ENCODE measurements around the gene OR5K2. TPM values are rescaled to one million over a fixed set of nuclear protein-coding genes. Genes with fewer than 3 reads are reported as not detected.

OR5K2 gene
- total RNA-seq, 1 experiment from 2014 or later: not detected

DNA sequence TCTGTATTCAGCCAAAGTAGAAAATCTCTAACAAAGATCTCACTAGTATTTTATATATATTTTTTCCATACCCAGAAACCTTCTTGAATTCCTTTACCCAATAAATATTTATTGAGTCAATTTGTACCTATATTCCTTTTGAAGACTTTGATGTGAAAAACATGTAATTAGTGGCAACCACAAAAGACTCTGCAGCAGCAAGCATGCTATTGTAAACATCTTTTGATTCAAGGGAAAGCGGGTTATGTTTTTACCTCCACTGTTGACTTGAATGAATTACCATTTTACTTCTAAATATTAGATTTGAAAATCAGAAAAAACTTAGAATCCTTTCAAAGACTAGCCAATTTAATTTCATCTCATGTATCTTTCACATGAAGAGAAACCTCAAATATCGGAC, 36.7 kb downstream of the OR5K2 start:
- no TSS peak for BruUV-seq (replicated peaks)
- TF ChIP-seq TCF7L2 (IDR thresholded peaks at IDR 0.05; ENCODE audit: low read depth, low read length) (no peak), SIN3A (IDR thresholded peaks at IDR 0.05; ENCODE audit: borderline replicate concordance, insufficient read depth, low read depth, low read length) (no peak), POLR2AphosphoS5 (IDR thresholded peaks at IDR 0.05; ENCODE audit: low read depth, low read length) (no peak)
- TF ChIP-seq, protein P1, sequence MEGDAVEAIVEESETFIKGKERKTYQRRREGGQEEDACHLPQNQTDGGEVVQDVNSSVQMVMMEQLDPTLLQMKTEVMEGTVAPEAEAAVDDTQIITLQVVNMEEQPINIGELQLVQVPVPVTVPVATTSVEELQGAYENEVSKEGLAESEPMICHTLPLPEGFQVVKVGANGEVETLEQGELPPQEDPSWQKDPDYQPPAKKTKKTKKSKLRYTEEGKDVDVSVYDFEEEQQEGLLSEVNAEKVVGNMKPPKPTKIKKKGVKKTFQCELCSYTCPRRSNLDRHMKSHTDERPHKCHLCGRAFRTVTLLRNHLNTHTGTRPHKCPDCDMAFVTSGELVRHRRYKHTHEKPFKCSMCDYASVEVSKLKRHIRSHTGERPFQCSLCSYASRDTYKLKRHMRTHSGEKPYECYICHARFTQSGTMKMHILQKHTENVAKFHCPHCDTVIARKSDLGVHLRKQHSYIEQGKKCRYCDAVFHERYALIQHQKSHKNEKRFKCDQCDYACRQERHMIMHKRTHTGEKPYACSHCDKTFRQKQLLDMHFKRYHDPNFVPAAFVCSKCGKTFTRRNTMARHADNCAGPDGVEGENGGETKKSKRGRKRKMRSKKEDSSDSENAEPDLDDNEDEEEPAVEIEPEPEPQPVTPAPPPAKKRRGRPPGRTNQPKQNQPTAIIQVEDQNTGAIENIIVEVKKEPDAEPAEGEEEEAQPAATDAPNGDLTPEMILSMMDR (IDR thresholded peaks at IDR 0.05): no peak
- TF ChIP-seq, protein P2, sequence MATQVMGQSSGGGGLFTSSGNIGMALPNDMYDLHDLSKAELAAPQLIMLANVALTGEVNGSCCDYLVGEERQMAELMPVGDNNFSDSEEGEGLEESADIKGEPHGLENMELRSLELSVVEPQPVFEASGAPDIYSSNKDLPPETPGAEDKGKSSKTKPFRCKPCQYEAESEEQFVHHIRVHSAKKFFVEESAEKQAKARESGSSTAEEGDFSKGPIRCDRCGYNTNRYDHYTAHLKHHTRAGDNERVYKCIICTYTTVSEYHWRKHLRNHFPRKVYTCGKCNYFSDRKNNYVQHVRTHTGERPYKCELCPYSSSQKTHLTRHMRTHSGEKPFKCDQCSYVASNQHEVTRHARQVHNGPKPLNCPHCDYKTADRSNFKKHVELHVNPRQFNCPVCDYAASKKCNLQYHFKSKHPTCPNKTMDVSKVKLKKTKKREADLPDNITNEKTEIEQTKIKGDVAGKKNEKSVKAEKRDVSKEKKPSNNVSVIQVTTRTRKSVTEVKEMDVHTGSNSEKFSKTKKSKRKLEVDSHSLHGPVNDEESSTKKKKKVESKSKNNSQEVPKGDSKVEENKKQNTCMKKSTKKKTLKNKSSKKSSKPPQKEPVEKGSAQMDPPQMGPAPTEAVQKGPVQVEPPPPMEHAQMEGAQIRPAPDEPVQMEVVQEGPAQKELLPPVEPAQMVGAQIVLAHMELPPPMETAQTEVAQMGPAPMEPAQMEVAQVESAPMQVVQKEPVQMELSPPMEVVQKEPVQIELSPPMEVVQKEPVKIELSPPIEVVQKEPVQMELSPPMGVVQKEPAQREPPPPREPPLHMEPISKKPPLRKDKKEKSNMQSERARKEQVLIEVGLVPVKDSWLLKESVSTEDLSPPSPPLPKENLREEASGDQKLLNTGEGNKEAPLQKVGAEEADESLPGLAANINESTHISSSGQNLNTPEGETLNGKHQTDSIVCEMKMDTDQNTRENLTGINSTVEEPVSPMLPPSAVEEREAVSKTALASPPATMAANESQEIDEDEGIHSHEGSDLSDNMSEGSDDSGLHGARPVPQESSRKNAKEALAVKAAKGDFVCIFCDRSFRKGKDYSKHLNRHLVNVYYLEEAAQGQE (IDR thresholded peaks at IDR 0.05; ENCODE audit: insufficient read depth in 1 of 2, low read depth in 2 of 2, low read length in 1 of 2): no peak
- H3K27ac ChIP-seq (ENCODE audit: low read length): no peak overlapping the region
- POLR2A ChIA-PET: interaction anchor here (0.5 kb wide), 1 partner anchor 587 kb away, joined by 3 read pairs; no protein-coding TSS in a partner anchor
- DNase-seq (ENCODE audit: low read depth, low spot score) (no peak), ATAC-seq (no peak)
- in situ Hi-C loops (cut with HindIII; ENCODE audit: low pct_unique_long_range_greater_than_20kb, low sequenced_read_pairs) (no loop called here), intact Hi-C loops (cut with micrococcal nuclease; ENCODE audit: unreplicated experiment) (no loop called here)
- H3K9me3 ChIP-seq (ENCODE audit: control insufficient read depth, insufficient read depth, low read depth, low read length): no peaks in the 10 kb centered on the region
- no peak overlapping the region for H3K4me3 ChIP-seq (ENCODE audit: low read depth in 2 of 2, low read length in 2 of 2)
- CTCF ChIA-PET: no interaction called here
- peaks cover 20% of the 10 kb centered on the region for H3K27me3 ChIP-seq (ENCODE audit: control insufficient read depth, insufficient read depth, low read length)
- no peaks in the 10 kb centered on the region for H3K4me1 ChIP-seq (ENCODE audit: control insufficient read depth, insufficient read depth, low read length)
- H3K36me3 ChIP-seq (ENCODE audit: control insufficient read depth, insufficient read depth, low read length): no peaks in the 10 kb centered on the region

DNA sequence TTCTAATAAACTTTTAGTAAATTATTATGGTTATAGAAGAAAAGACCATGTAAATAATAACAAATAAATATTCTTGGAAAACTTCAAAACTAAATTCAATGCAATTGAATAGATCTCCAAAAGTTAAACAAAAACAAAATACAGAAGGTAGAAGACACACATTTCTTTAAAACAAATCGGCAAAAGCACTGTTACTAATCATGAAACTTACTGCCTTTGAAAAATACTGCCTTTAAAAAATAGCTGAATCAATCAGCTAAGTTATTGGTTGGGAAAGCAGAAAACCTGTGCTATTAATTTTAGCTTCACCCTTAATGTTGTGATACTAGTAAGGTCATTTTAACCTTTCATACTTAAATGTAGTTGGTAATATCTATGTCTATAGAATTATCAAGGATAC, 37.3 kb downstream of the OR5K2 start:
- no peaks in the 10 kb centered on the region for H3K36me3 ChIP-seq (ENCODE audit: control insufficient read depth, insufficient read depth, low read length)
- TF ChIP-seq, protein P1 (IDR thresholded peaks at IDR 0.05): no peak
- TF ChIP-seq SIN3A (IDR thresholded peaks at IDR 0.05; ENCODE audit: borderline replicate concordance, insufficient read depth, low read depth, low read length) (no peak), POLR2AphosphoS5 (IDR thresholded peaks at IDR 0.05; ENCODE audit: low read depth, low read length) (no peak), TCF7L2 (IDR thresholded peaks at IDR 0.05; ENCODE audit: low read depth, low read length) (no peak)
- TF ChIP-seq, protein P2 (IDR thresholded peaks at IDR 0.05; ENCODE audit: insufficient read depth in 1 of 2, low read depth in 2 of 2, low read length in 1 of 2): no peak
- intact Hi-C loops (cut with micrococcal nuclease; ENCODE audit: unreplicated experiment) (no loop called here), in situ Hi-C loops (cut with HindIII; ENCODE audit: low pct_unique_long_range_greater_than_20kb, low sequenced_read_pairs) (no loop called here)
- no peaks in the 10 kb centered on the region for H3K4me1 ChIP-seq (ENCODE audit: control insufficient read depth, insufficient read depth, low read length)
- ATAC-seq (no peak), DNase-seq (ENCODE audit: low read depth, low spot score) (no peak)
- peaks cover 20% of the 10 kb centered on the region for H3K27me3 ChIP-seq (ENCODE audit: control insufficient read depth, insufficient read depth, low read length)
- no peak overlapping the region for H3K27ac ChIP-seq (ENCODE audit: low read length)
- ChIA-PET POLR2A (interaction anchor here (0.5 kb wide), 1 partner anchor 587 kb away, joined by 3 read pairs; no protein-coding TSS in a partner anchor), CTCF (no interaction called here)
- no TSS peak for BruUV-seq (replicated peaks)
- H3K9me3 ChIP-seq (ENCODE audit: control insufficient read depth, insufficient read depth, low read depth, low read length): no peaks in the 10 kb centered on the region
- no peak overlapping the region for H3K4me3 ChIP-seq (ENCODE audit: low read depth in 2 of 2, low read length in 2 of 2)
